ENCODE results near the gene CRYBA2. TPM values are rescaled to one million over a fixed set of nuclear protein-coding genes. Genes with fewer than 3 reads are reported as not detected.

Gene CRYBA2
- total and polyA plus RNA-seq, 2 donors (not counting 3 experiments of a cell fraction or from before 2014, with no cell fraction given): not detected

- peaks cover 5% of the 10 kb centered on the region for H3K4me1 ChIP-seq (ENCODE audit: control insufficient read depth, extremely low read depth, insufficient read depth, low read length)
- H3K4me2 ChIP-seq (ENCODE audit: insufficient read depth, low read length): no peak overlapping the region
- BruUV-seq (replicated peaks): no TSS peak
- no peak overlapping the region for H3K9ac ChIP-seq (replicated peaks; ENCODE audit: extremely low read depth, insufficient read depth, low read length)
- ChIA-PET CTCF (interaction anchor here (1.3 to 10.4 kb wide), 4 partner anchors 8 to 164 kb away, joined by 3 to 164 read pairs (median 4); partner anchors contain the start of gene FEV), POLR2A (no interaction called here)
- no peaks in the 10 kb centered on the region for H4K20me1 ChIP-seq (replicated peaks; ENCODE audit: control insufficient read depth, extremely low read depth, insufficient read depth, low read length)
- no peaks in the 10 kb centered on the region for H3K36me3 ChIP-seq (ENCODE audit: control insufficient read depth in 2 of 2, extremely low read depth in 1 of 2, insufficient read depth in 2 of 2, low read length in 2 of 2)
- H3K4me3 ChIP-seq (replicated peaks in 1 of 3; ENCODE audit: insufficient read depth in 1 of 3, low read depth in 1 of 3, low read length in 3 of 3): no peak overlapping the region
- no peaks in the 10 kb centered on the region for H3K9me3 ChIP-seq (replicated peaks; ENCODE audit: control insufficient read depth, insufficient read depth, low read length)
- FAIRE-seq: no peak
- no peaks in the 10 kb centered on the region for H3K79me2 ChIP-seq (ENCODE audit: control insufficient read depth, insufficient read depth, low read length)
- H2AFZ ChIP-seq (ENCODE audit: low read depth, low read length): no peak overlapping the region
- intact Hi-C loops (cut with micrococcal nuclease) (no loop called here), dilution Hi-C loops (cut with MboI; ENCODE audit: extremely low pct_ligation_motif_present, low sequenced_read_pairs) (no loop called here)
- DNase-seq (ENCODE audit: low read depth, low spot score): no peak
- no peaks in the 10 kb centered on the region for H3K9me1 ChIP-seq (replicated peaks; ENCODE audit: control insufficient read depth, extremely low read depth, insufficient read depth, low read length)
- TF ChIP-seq EZH2 (IDR thresholded peaks at IDR 0.05; ENCODE audit: borderline replicate concordance, low read depth, low read length, severe bottlenecking) (peak; percentile 18), MAX (IDR thresholded peaks at IDR 0.05; ENCODE audit: insufficient read depth, insufficient read length) (no peak)
- peaks cover 87 to 95% of the 10 kb centered on the region in 2 experiments for H3K27me3 ChIP-seq (ENCODE audit: control insufficient read depth in 2 of 2, insufficient read depth in 2 of 2, low read length in 2 of 2)
- H3K27ac ChIP-seq (ENCODE audit: insufficient read depth, low read depth, low read length): no peak overlapping the region
These were observed 3.2 kb downstream of the CRYBA2 start for GRCh38 chr2:218990052-218990451.

GRCh38 chr2:218988650-218989049, 4.6 kb downstream of the CRYBA2 start:
- Histone ChIP-seq H4K20me1 (replicated peaks; ENCODE audit: control insufficient read depth, extremely low read depth, insufficient read depth, low read length) (no peaks in the 10 kb centered on the region), H3K27me3 (ENCODE audit: control insufficient read depth in 2 of 2, insufficient read depth in 2 of 2, low read length in 2 of 2) (peaks cover 80 to 95% of the 10 kb centered on the region in 2 experiments), H3K4me2 (ENCODE audit: insufficient read depth, low read length) (no peak overlapping the region), H3K4me1 (ENCODE audit: control insufficient read depth, extremely low read depth, insufficient read depth, low read length) (peaks cover 17% of the 10 kb centered on the region), H3K4me3 (replicated peaks in 1 of 3; ENCODE audit: insufficient read depth in 1 of 3, low read depth in 1 of 3, low read length in 3 of 3) (no peak overlapping the region), H3K9me3 (replicated peaks; ENCODE audit: control insufficient read depth, insufficient read depth, low read length) (no peaks in the 10 kb centered on the region), H3K79me2 (ENCODE audit: control insufficient read depth, insufficient read depth, low read length) (no peaks in the 10 kb centered on the region), H3K36me3 (ENCODE audit: control insufficient read depth in 2 of 2, extremely low read depth in 1 of 2, insufficient read depth in 2 of 2, low read length in 2 of 2) (no peaks in the 10 kb centered on the region), H2AFZ (ENCODE audit: low read depth, low read length) (no peak overlapping the region), H3K27ac (ENCODE audit: insufficient read depth, low read depth, low read length) (no peak overlapping the region), H3K9ac (replicated peaks; ENCODE audit: extremely low read depth, insufficient read depth, low read length) (no peak overlapping the region), H3K9me1 (replicated peaks; ENCODE audit: control insufficient read depth, extremely low read depth, insufficient read depth, low read length) (no peaks in the 10 kb centered on the region)
- POLR2A ChIA-PET: no interaction called here
- TF ChIP-seq GATA2 (IDR thresholded peaks at IDR 0.05; ENCODE audit: insufficient read depth, insufficient read length, low read depth, low read length) (no peak), FOS (IDR thresholded peaks at IDR 0.05; ENCODE audit: borderline replicate concordance, insufficient read depth, low read length) (no peak), POLR2AphosphoS5 (IDR thresholded peaks at IDR 0.05; ENCODE audit: insufficient read depth, low read depth, low read length) (no peak), CTCF (IDR thresholded peaks at IDR 0.05; ENCODE audit: extremely low read depth in 1 of 2, insufficient read depth in 1 of 2, low read depth in 1 of 2, low read length in 2 of 2) (no peak), MAX (IDR thresholded peaks at IDR 0.05; ENCODE audit: insufficient read depth, insufficient read length) (no peak), EZH2 (IDR thresholded peaks at IDR 0.05; ENCODE audit: borderline replicate concordance, low read depth, low read length, severe bottlenecking) (no peak), JUN (IDR thresholded peaks at IDR 0.05; ENCODE audit: borderline replicate concordance, insufficient read depth, insufficient read length, low read depth) (no peak), MYC (IDR thresholded peaks at IDR 0.05; ENCODE audit: low read depth, low read length) (no peak), POLR2A (IDR thresholded peaks at IDR 0.05; ENCODE audit: low read depth, low read length) (no peak)
- FAIRE-seq: no peak
- intact Hi-C loops (cut with micrococcal nuclease) (no loop called here), dilution Hi-C loops (cut with MboI; ENCODE audit: extremely low pct_ligation_motif_present, low sequenced_read_pairs) (no loop called here)
- DNase-seq (ENCODE audit: low read depth, low spot score): no peak
- BruUV-seq (replicated peaks): no TSS peak
- CTCF ChIA-PET: interaction anchor here (1.2 to 10.4 kb wide), 3 partner anchors 6 to 166 kb away, joined by 3 to 164 read pairs (median 8); partner anchors contain the start of gene FEV
